Panc1 (cell line): ENCODE measurements around the gene RAB7A.

Experiments used
- CTCF ChIP-seq: fragments of 450-650 bp; IDR thresholded peaks from 2 replicates; pipeline ENCODE4 v1.5.1; 2017; ENCODE audit warnings: mild to moderate bottlenecking
- POLR2AphosphoS5 ChIP-seq: IDR thresholded peaks from 2 replicates; pipeline ENCODE4 v1.6.1; 2012; ENCODE audit warnings: mild to moderate bottlenecking, low read depth, low read length, moderate library complexity
- REST ChIP-seq, 2 experiments: IDR thresholded peaks; 2 replicates each; pipeline ENCODE4 v1.6.1; 2011 to 2012; ENCODE audit warnings: low read depth in 2 of 2, control low read depth in 1 of 2, low read length in 1 of 2, mild to moderate bottlenecking in 1 of 2, moderate library complexity in 1 of 2; ENCODE audit not compliant: insufficient read depth in 1 of 2
- SIN3A ChIP-seq: IDR thresholded peaks from 2 replicates; pipeline ENCODE4 v1.6.1; 2012; ENCODE audit warnings: low read depth, mild to moderate bottlenecking, low read length, moderate library complexity, borderline replicate concordance; ENCODE audit not compliant: insufficient read depth
- TCF7L2 ChIP-seq: IDR thresholded peaks from 2 replicates; pipeline ENCODE4 v1.6.1; 2011; ENCODE audit warnings: mild to moderate bottlenecking, low read depth, low read length, inconsistent platforms

DNA sequence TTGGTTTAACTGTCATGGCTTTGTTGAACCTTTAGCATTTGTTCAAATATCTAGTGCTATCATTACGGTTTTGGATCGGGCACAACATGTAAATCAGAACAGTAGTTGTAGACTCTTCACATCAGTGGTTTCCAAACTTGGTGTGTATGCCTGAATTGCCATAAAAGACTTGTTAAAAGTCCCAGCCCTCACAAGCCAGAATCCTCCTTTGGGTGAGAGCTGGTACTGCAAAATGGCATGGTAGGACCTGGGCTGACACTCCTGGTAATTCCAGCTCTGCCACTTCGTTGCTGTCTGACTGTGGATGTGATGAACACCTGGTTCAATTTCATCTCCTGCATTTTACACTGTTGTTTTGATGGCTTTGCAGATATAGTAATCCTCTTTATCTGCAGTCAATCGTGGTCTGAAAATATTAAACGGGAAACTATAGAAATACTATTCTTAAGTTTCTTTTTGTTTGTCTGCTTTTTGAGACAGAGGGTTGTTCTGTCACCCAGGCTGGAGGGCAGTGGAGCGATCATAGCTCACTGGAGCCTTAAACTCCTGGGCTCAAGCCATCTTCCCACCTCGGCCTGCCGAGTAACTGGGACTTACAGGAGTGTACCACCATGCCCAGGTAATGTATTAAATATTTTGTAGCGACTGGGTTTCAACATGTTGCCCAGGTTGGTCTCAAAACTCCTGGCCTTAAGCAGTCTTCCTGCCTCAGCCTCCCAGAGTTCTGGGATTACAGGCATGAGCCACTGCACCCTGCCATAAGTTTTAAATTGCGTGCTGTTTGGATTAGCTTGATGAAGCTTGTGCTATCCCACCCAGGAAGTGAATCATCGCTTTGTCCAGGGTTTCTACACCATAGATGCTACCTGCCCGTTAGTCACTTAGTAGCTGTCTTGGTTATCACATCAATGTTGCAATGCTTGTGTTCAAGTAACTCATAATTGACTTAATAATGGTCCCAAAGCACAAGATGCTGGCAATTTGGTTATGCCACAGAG, 61.6 kb downstream of the RAB7A start:
- TF ChIP-seq CTCF = peak; percentile 61
- TF ChIP-seq REST (IDR thresholded peaks at IDR 0.05; ENCODE audit: insufficient read depth in 1 of 2, low read depth in 2 of 2, low read length in 1 of 2) = no peak
- TF ChIP-seq POLR2AphosphoS5 = no peak
- no peak for TF ChIP-seq SIN3A
- no peak for TF ChIP-seq TCF7L2
